Endothelial cell (in vitro differentiated cells): ENCODE measurements around the gene JPH3. TPM values are rescaled to one million over a fixed set of nuclear protein-coding genes. Genes with fewer than 3 reads are reported as not detected.

ENCODE experiments used
- DNase-seq: peaks from one replicate; pipeline ENCODE4 v3.0.0; 2021; ENCODE audit warnings: low spot score
- H3K27ac Mint-ChIP-seq: one replicate; pipeline ENCODE4 v1.8.0; 2021; ENCODE audit warnings: mixed read lengths, inconsistent platforms; ENCODE audit not compliant: unreplicated experiment
- H3K27me3 Mint-ChIP-seq: one replicate; pipeline ENCODE4 v1.8.0; 2021; ENCODE audit warnings: mild to moderate bottlenecking, moderate library complexity, mixed read lengths, inconsistent platforms; ENCODE audit not compliant: unreplicated experiment
- H3K36me3 Mint-ChIP-seq: one replicate; pipeline ENCODE4 v1.8.0; 2021; ENCODE audit warnings: mild to moderate bottlenecking, low read depth, mixed read lengths, inconsistent platforms; ENCODE audit not compliant: unreplicated experiment
- H3K4me1 Mint-ChIP-seq: one replicate; pipeline ENCODE4 v1.8.0; 2021; ENCODE audit warnings: mild to moderate bottlenecking, mixed read lengths, inconsistent platforms; ENCODE audit not compliant: unreplicated experiment
- H3K4me3 Mint-ChIP-seq: one replicate; pipeline ENCODE4 v1.8.0; 2021; ENCODE audit warnings: mild to moderate bottlenecking, mixed read lengths, inconsistent platforms; ENCODE audit not compliant: unreplicated experiment
- H3K9me3 Mint-ChIP-seq: one replicate; pipeline ENCODE4 v1.8.0; 2021; ENCODE audit warnings: mixed read lengths, inconsistent platforms; ENCODE audit not compliant: unreplicated experiment
- CTCF ChIP-seq: fragments of 200-600 bp; sonication (generic); IDR thresholded peaks from one replicate; pipeline ENCODE4 v1.5.0; 2021; ENCODE audit warnings: antibody characterized with exemption; ENCODE audit not compliant: unreplicated experiment
- total RNA-seq: library from RNA; stranded (reverse); fragmentation: NEBNext Ultra II Directional; extraction: Animal tissue kit (Norgen Biotek cat#: 25700); gene quantifications from one replicate; pipeline ENCODE4 v1.2.1, GENCODE V29; 2021; ENCODE audit not compliant: unreplicated experiment

The JPH3 gene
- total RNA-seq, 1 donor from 2014 or later: 19.1 TPM

- no peak for DNase-seq
- peaks cover 19% of the 10 kb centered on the region for H3K36me3 Mint-ChIP-seq
- peaks cover 11% of the 10 kb centered on the region for H3K4me1 Mint-ChIP-seq
- no peak for TF ChIP-seq CTCF
- H3K9me3 Mint-ChIP-seq: no peaks in the 10 kb centered on the region
- no peak overlapping the region for H3K4me3 Mint-ChIP-seq
- no peak overlapping the region for H3K27ac Mint-ChIP-seq
- H3K27me3 Mint-ChIP-seq: peaks cover 10% of the 10 kb centered on the region
These were observed 101.6 kb downstream of the JPH3 start for GRCh38 chr16:87703835-87704375.

GRCh38 chr16:87704754-87705353, 102.5 kb downstream of the JPH3 start:
- peak overlapping the region; percentile 75 for H3K27ac Mint-ChIP-seq
- DNase-seq: no peak
- H3K27me3 Mint-ChIP-seq: peaks cover 10% of the 10 kb centered on the region
- peaks cover 11% of the 10 kb centered on the region for H3K4me1 Mint-ChIP-seq
- H3K4me3 Mint-ChIP-seq: no peak overlapping the region
- TF ChIP-seq CTCF: no peak
- peaks cover 16% of the 10 kb centered on the region for H3K36me3 Mint-ChIP-seq
- H3K9me3 Mint-ChIP-seq: no peaks in the 10 kb centered on the region

GRCh38 chr16:87705771-87706277, 103.5 kb downstream of the JPH3 start:
- Mint-ChIP-seq H3K27me3 (peaks cover 10% of the 10 kb centered on the region), H3K9me3 (no peaks in the 10 kb centered on the region), H3K27ac (no peak overlapping the region), H3K36me3 (peaks cover 17% of the 10 kb centered on the region), H3K4me3 (no peak overlapping the region), H3K4me1 (peaks cover 11% of the 10 kb centered on the region)
- DNase-seq: no peak
- TF ChIP-seq CTCF: no peak

GRCh38 chr16:87706278-87707000, 104.1 kb downstream of the JPH3 start:
- H3K4me3 Mint-ChIP-seq: no peak overlapping the region
- no peak overlapping the region for H3K27ac Mint-ChIP-seq
- peaks cover 17% of the 10 kb centered on the region for H3K36me3 Mint-ChIP-seq
- DNase-seq: no peak
- no peak for TF ChIP-seq CTCF
- peaks cover 11% of the 10 kb centered on the region for H3K4me1 Mint-ChIP-seq
- no peaks in the 10 kb centered on the region for H3K9me3 Mint-ChIP-seq
- peaks cover 10% of the 10 kb centered on the region for H3K27me3 Mint-ChIP-seq

- no peak overlapping the region for H3K27ac Mint-ChIP-seq
- DNase-seq: no peak
- peaks cover 11% of the 10 kb centered on the region for H3K4me1 Mint-ChIP-seq
These were observed 104.8 kb downstream of the JPH3 start for GRCh38 chr16:87707097-87707496.

More at GRCh38 chr16:87707097-87707496, 104.8 kb downstream of the JPH3 start:
- H3K36me3 Mint-ChIP-seq: peaks cover 17% of the 10 kb centered on the region
- H3K4me3 Mint-ChIP-seq: no peak overlapping the region
- TF ChIP-seq CTCF: no peak
- peaks cover 10% of the 10 kb centered on the region for H3K27me3 Mint-ChIP-seq
- H3K9me3 Mint-ChIP-seq: no peaks in the 10 kb centered on the region
